Amygdala (tissue), 56 donors: Measurements from ENCODE around the gene PGAP1.

ENCODE experiments used
- DNase-seq, 56 donors: peaks; one replicate each; lab custom pipeline; 2025; lab: John Stamatoyannopoulos, UW

The PGAP1 gene

DNA sequence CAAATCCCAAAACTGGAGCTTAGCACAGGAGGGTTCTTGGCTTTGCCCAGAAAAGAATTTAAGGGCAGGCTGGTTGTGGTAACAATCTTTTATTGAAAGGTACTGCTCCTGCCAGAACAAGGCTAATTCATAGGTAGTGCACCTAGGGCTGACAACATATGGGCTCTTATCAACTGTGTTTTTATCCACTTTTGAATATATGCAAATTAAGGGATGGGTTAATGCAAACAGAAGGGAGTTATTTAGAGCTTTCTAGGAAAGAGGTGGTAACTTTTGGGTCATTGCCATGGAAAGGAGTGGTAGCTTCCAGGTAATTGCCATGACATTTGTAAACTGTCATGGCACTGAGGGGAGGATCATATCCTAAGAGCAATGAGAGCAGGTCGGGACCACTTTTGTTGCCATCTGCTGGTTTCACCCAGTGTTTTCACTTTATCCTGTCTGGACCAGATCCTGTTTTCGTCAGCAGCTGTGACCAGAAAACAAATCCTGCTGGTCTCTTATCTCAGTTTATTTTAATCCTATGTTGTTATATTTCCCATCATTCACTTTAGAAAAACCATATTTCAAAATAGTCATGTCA lies 118.3 kb downstream of the PGAP1 start:
- DNase-seq = no peak

DNA sequence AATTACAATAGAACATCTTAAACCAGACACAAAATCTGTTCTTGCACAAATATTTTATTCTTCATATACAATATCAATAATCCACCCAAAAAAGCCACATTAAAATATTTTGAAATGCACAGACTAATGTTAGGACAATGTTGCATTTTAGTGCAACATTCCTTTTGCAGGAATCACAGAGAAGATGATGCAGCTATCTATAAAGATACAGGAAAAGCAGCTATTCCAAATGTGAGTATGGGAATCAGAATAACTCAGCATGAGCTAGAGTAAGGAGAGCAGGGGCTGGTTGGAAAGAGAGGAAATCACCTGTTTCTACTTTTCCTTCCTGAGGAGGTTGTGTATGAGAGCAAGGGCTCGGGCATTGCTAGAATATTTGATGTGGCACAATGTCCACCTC lies 122.1 kb downstream of the PGAP1 start:
- DNase-seq = no peak

DNA sequence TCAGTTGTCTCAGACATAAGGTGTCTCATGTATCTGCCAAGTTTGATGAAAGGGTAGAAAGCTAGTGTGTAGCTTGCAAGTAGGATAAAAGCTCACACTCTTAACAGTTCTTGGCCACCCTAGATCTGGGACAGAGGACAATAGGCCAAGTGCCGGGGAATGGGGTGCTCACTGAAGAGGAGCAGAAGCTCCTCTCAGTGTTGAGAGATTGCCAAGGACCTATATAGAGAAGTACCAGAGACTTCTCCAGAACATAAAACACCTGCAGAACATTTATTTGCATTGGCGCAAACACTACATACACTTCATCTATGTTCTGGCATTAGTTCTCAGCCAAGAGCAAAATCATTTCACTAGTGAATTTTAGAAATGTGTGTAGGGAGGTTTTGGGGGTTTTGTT lies 124.1 kb downstream of the PGAP1 start:
- DNase-seq = no peak

DNA sequence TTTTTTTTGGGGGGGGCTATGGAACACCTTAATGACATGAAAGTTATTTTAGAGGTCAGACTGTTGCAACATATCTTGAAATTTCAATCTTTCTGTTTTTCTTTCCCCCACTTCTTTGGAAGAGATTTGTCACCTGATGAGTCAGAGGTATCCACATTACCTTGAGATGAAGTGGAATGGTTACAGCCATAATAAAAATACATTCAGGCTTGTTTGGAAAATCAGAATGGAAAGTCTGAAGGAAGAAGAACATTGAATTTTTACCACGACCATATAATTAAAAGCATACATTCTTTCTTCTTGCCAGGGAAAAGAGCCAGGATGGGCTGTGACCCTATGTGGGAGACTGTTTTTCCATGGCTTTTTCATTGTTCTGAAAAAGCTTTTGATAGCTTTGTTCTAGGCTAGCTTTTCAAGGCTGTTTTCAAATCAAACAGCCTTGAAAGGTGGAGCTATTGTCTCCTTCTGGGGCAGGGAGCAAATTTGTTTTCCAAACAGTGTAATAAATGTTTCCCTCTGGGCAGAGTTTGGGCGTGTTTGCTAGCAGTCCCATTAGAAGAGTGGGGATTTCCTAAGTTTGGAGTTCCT lies 124.7 kb downstream of the PGAP1 start:
- no peak for DNase-seq

DNA sequence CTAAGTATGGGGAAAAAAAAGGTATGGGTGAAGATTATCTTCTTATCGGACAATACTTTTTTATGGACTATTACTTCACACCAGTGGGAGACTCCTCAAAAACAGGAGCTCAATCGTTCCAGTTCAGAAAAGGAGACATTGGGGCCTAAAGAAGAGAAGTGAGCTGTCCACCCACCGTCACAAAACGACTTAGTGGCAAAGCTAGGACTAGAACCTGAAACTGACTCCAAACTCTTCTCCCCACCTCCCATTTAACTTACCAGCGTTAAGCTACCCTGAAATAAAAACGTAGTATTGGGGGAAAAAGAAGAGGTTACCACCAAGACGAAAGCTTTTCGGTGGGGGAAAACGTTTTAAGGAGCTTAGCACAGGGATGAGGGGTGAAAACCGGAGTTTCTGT lies 127.5 kb downstream of the PGAP1 start:
- no peak for DNase-seq

DNA sequence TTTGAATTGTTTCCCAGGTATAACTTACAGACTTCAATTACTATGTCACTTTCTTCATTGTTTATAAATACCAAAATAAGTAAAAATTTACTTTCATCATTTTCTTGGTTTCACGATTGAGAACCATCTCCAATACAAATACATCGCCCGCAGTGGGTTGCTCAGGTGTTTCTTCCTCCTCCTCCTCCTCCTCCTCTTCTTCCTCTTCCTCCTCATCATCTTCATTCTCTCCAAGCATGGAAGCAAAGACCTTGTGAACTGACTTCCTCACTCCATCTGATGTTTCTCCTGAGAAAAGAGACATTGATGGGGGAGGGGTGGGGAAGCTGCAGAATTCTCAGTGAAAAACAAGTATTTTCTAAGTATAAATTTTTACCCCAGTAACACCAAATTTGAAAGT lies 133.6 kb downstream of the PGAP1 start:
- DNase-seq = no peak

DNA sequence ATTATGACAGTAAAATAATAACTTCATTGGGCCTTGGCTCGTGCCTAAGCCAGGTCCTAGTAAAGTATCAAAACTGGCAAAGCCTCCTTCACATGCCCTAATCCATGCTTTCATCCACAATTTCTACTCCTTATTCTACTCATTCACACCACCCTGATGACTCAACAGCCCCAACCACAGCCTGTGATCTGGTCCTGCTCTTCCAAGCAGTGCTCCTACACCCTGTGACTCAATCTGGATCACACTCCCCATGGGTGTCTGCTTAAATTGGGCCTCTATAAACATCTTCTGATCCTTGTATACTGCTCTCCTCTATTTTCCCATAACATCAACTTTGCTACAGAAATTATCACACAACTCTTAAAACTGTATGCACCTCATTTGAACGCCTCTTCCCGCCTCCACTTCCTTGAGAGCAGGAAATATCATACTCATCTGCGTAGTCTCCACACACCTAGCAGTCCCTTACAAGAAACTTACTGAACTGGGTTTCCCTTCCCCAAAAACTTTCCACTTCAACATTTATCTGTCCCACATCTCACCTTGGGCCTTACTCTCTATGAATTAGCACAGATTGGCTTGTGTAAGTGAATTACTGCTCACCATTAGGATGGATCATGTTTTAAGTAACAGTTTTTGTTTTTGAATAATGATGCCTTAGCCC lies 142.9 kb downstream of the PGAP1 start:
- no peak for DNase-seq
